A549 (cell line): ENCODE measurements around the gene CABP1.

Experiments used
- ESRRA ChIP-seq: fragments of 150-350 bp; IDR thresholded peaks from 2 replicates; pipeline ENCODE4 v1.6.1; 2014; ENCODE audit warnings: mild to moderate bottlenecking, low read length, borderline replicate concordance
- MYC ChIP-seq: IDR thresholded peaks from 2 replicates; pipeline ENCODE4 v1.6.1; 2012; ENCODE audit warnings: mild to moderate bottlenecking, inconsistent platforms, low read length, improper control_type of control experiment, borderline replicate concordance

DNA sequence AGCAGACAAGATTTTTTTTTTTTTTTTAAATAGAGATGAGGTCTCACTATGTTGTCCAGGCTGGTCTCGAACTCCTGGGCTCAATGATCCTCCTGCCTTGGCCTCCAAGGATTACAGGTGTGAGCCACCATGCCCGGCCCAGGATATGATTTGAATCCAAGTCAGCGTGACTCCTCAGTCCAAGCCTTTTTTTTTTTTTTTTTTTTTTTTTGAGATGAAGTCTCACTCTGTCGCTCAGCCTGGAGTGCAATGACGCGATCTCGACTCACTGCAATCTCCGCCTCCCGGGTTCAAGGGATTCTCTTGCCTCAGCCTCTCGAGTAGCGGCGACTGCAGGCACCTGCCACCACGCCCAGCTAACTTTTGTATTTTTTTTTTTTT lies 6.9 kb downstream of the CABP1 start:
- TF ChIP-seq ESRRA: no peak
- no peak for TF ChIP-seq MYC
